CD14-positive monocyte (primary cell): ENCODE measurements around the gene BEGAIN. TPM values are rescaled to one million over a fixed set of nuclear protein-coding genes. Genes with fewer than 3 reads are reported as not detected.

Experiments
- DNase-seq, 3 donors: peaks; one replicate each; pipeline ENCODE4 v3.0.0-alpha.2; 2011 to 2022
- H2AFZ ChIP-seq: 2 replicates; pipeline ENCODE4 v1.6.0; 2012; ENCODE audit warnings: mild to moderate bottlenecking, low read depth, low read length, inconsistent platforms; ENCODE audit not compliant: insufficient read depth, poor library complexity, severe bottlenecking
- H3K27ac ChIP-seq, 2 donors: 1 replicate in 1 of 2; 2 replicates in 1 of 2; pipeline ENCODE4 v1.5.1; 2012 to 2013; ENCODE audit warnings: low read length in 2 of 2, control low read depth in 1 of 2, inconsistent platforms in 1 of 2, low read depth in 1 of 2, mild to moderate bottlenecking in 1 of 2
- H3K27me3 ChIP-seq, 2 donors: one replicate each; pipeline versions ENCODE4 v1.6.0 to v1.6.1; 2011 to 2013; ENCODE audit warnings: low read length in 2 of 2; ENCODE audit not compliant: control insufficient read depth in 2 of 2, insufficient read depth in 2 of 2
- H3K36me3 ChIP-seq, 2 donors: replicated peaks in 1 of 2; 1 replicate in 1 of 2; 2 replicates in 1 of 2; pipeline versions ENCODE4 v1.5.1 to v1.6.1; 2012 to 2013; ENCODE audit warnings: low read length in 2 of 2, control low read depth in 1 of 2, inconsistent platforms in 1 of 2, mild to moderate bottlenecking in 1 of 2; ENCODE audit not compliant: insufficient read depth in 2 of 2, control insufficient read depth in 1 of 2
- H3K4me1 ChIP-seq, 2 donors: 1 replicate in 1 of 2; 2 replicates in 1 of 2; pipeline versions ENCODE4 v1.5.1 to v1.6.1; 2012 to 2013; ENCODE audit warnings: low read length in 2 of 2, control low read depth in 1 of 2, inconsistent platforms in 1 of 2, mild to moderate bottlenecking in 1 of 2, moderate library complexity in 1 of 2; ENCODE audit not compliant: insufficient read depth in 2 of 2, control insufficient read depth in 1 of 2
- H3K4me2 ChIP-seq: replicated peaks from 2 replicates; pipeline ENCODE3; 2012; ENCODE audit warnings: low read length, moderate library complexity, mild to moderate bottlenecking; ENCODE audit not compliant: poor library complexity, severe bottlenecking; ENCODE audit errors: extremely low read depth
- H3K4me3 ChIP-seq, 3 experiments: fragments of 200-600 bp in 1 of 3; sonication (generic) in 1 of 3; replicated peaks in 1 of 3; 1 replicate in 2 of 3; 2 replicates in 1 of 3; pipeline ENCODE4 v1.5.1; 2011 to 2013; ENCODE audit warnings: low read length in 3 of 3, mild to moderate bottlenecking in 3 of 3, control low read depth in 2 of 3, low read depth in 2 of 3, inconsistent platforms in 1 of 3, moderate library complexity in 1 of 3
- H3K79me2 ChIP-seq: 2 replicates; pipeline ENCODE4 v1.6.0; 2012; ENCODE audit warnings: mild to moderate bottlenecking, control low read depth, inconsistent platforms, low read length, moderate library complexity; ENCODE audit not compliant: insufficient read depth
- H3K9ac ChIP-seq: 2 replicates; pipeline ENCODE4 v1.6.0; 2017; ENCODE audit warnings: low read length, mild to moderate bottlenecking; ENCODE audit not compliant: insufficient read depth, poor library complexity, severe bottlenecking
- H3K9me3 ChIP-seq, 2 donors: replicated peaks in 1 of 2; 1 replicate in 1 of 2; 2 replicates in 1 of 2; pipeline versions ENCODE4 v1.5.1 to v1.6.1; 2012 to 2013; ENCODE audit warnings: low read length in 2 of 2, control low read depth in 1 of 2; ENCODE audit not compliant: control insufficient read depth in 1 of 2, insufficient read depth in 1 of 2
- H4K20me1 ChIP-seq: 2 replicates; pipeline ENCODE4 v1.6.0; 2012; ENCODE audit warnings: mild to moderate bottlenecking, low read length, control low read depth, moderate library complexity; ENCODE audit not compliant: insufficient read depth
- H3K27ac Mint-ChIP-seq, 7 donors: one replicate each; pipeline ENCODE4 v1.8.0; 2020; ENCODE audit warnings: mild to moderate bottlenecking in 7 of 7, mixed read lengths in 7 of 7, moderate library complexity in 6 of 7, inconsistent platforms in 2 of 7
- H3K27me3 Mint-ChIP-seq, 3 donors: one replicate each; pipeline ENCODE4 v1.8.0; 2021 to 2022; ENCODE audit warnings: low read depth in 3 of 3, mild to moderate bottlenecking in 3 of 3, mixed read lengths in 3 of 3, moderate library complexity in 3 of 3, inconsistent platforms in 1 of 3
- H3K36me3 Mint-ChIP-seq, 2 donors: one replicate each; pipeline ENCODE4 v1.8.0; 2020; ENCODE audit warnings: mixed read lengths in 2 of 2, inconsistent platforms in 1 of 2, mild to moderate bottlenecking in 1 of 2
- H3K4me1 Mint-ChIP-seq: one replicate; pipeline ENCODE4 v1.8.0; 2020; ENCODE audit warnings: mild to moderate bottlenecking, mixed read lengths
- H3K4me3 Mint-ChIP-seq, 2 donors: one replicate each; pipeline ENCODE4 v1.8.0; 2020; ENCODE audit warnings: mild to moderate bottlenecking in 2 of 2, mixed read lengths in 2 of 2, moderate library complexity in 1 of 2
- H3K9me3 Mint-ChIP-seq, 7 donors: one replicate each; pipeline ENCODE4 v1.8.0; 2020 to 2022; ENCODE audit warnings: mixed read lengths in 7 of 7, mild to moderate bottlenecking in 6 of 7, moderate library complexity in 6 of 7, inconsistent platforms in 2 of 7
- WGBS: methylation state at CpG from one replicate; pipeline ENCODE4 v1.1.5; 2013; ENCODE audit warnings: missing lambda C conversion rate; ENCODE audit not compliant: insufficient coverage; 5-methylcytosine and 5-hydroxymethylcytosine counted together
- intact Hi-C, 2 donors: fragments of 100-400 bp; cut with micrococcal nuclease; formaldehyde crosslinking; loops; one replicate each; pipeline versions ENCODE4 v1.15.0 to v1.15.1; 2023
- polyA plus RNA-seq, 3 donors: library from polyadenylated mRNA; depleted of rRNA in 1 of 3; unstranded in 2 of 3; stranded (reverse) in 1 of 3; fragments of 300-500 nt in 2 of 3; fragments of >200 nt in 1 of 3; fragmentation: Illumina TruSeq in 2 of 3; gene quantifications; 1 replicate in 2 of 3; 2 replicates in 1 of 3; pipeline ENCODE4 v1.2.3, GENCODE V29; 2012 to 2021
- TF ChIP-seq, protein P1 (sequence below): fragments of 200-600 bp; IDR thresholded peaks from one replicate; pipeline ENCODE4 v1.8.0; 2022; ENCODE audit warnings: antibody characterized with exemption, mild to moderate bottlenecking

BEGAIN gene
- polyA plus RNA-seq, 3 donors: 0.25 to 0.45 TPM; not detected in 1

GRCh38 chr14:100603341-100604120 lies 16.3 kb upstream of the BEGAIN start:
- no peaks in the 10 kb centered on the region for H4K20me1 ChIP-seq
- H3K9ac ChIP-seq: no peak overlapping the region
- H3K36me3 ChIP-seq: no peaks in the 10 kb centered on the region
- H3K4me2 ChIP-seq: peak overlapping the region; percentile 34
- DNase-seq: no peak
- no peak overlapping the region for H3K27ac ChIP-seq
- no peak overlapping the region for H2AFZ ChIP-seq
- 90% methylated on average over 11 of the region's 18 CpGs for WGBS
- Mint-ChIP-seq H3K9me3 (peaks cover 1 to 11% (median 9%) of the 10 kb centered on the region in 7 donors), H3K36me3 (peaks cover 0 to 3% of the 10 kb centered on the region in 2 donors), H3K4me1 (peaks cover 26% of the 10 kb centered on the region), H3K4me3 (peak overlapping the region in 1 of 2 donors; percentile 57), H3K27me3 (peaks cover 7 to 15% (median 12%) of the 10 kb centered on the region in 3 donors), H3K27ac (peak overlapping the region in 3 of 7 donors; percentile 5 to 69 (median 64))
- peaks cover 13 to 40% of the 10 kb centered on the region in 2 donors for H3K4me1 ChIP-seq
- TF ChIP-seq, protein P1, sequence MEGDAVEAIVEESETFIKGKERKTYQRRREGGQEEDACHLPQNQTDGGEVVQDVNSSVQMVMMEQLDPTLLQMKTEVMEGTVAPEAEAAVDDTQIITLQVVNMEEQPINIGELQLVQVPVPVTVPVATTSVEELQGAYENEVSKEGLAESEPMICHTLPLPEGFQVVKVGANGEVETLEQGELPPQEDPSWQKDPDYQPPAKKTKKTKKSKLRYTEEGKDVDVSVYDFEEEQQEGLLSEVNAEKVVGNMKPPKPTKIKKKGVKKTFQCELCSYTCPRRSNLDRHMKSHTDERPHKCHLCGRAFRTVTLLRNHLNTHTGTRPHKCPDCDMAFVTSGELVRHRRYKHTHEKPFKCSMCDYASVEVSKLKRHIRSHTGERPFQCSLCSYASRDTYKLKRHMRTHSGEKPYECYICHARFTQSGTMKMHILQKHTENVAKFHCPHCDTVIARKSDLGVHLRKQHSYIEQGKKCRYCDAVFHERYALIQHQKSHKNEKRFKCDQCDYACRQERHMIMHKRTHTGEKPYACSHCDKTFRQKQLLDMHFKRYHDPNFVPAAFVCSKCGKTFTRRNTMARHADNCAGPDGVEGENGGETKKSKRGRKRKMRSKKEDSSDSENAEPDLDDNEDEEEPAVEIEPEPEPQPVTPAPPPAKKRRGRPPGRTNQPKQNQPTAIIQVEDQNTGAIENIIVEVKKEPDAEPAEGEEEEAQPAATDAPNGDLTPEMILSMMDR: no peak
- intact Hi-C loops: no loop called here
- H3K4me3 ChIP-seq: no peak overlapping the region
- no peaks in the 10 kb centered on the region for H3K79me2 ChIP-seq
- H3K9me3 ChIP-seq: peaks cover 0 to 5% of the 10 kb centered on the region in 2 donors
- no peaks in the 10 kb centered on the region for H3K27me3 ChIP-seq

GRCh38 chr14:100602621-100603230 lies 15.5 kb upstream of the BEGAIN start:
- TF ChIP-seq, protein P1: no peak
- no peak for DNase-seq
- Histone ChIP-seq H4K20me1 (no peaks in the 10 kb centered on the region), H3K27ac (no peak overlapping the region), H3K27me3 (no peaks in the 10 kb centered on the region), H3K4me2 (no peak overlapping the region), H3K4me1 (peaks cover 13 to 40% of the 10 kb centered on the region in 2 donors), H3K79me2 (no peaks in the 10 kb centered on the region), H3K36me3 (no peaks in the 10 kb centered on the region), H3K9me3 (peaks cover 0 to 5% of the 10 kb centered on the region in 2 donors), H2AFZ (no peak overlapping the region), H3K9ac (no peak overlapping the region), H3K4me3 (no peak overlapping the region)
- 71% methylated on average over 4 of the region's 7 CpGs for WGBS
- H3K9me3 Mint-ChIP-seq: peaks cover 1 to 11% (median 9%) of the 10 kb centered on the region in 7 donors
- H3K4me1 Mint-ChIP-seq: peaks cover 26% of the 10 kb centered on the region
- intact Hi-C loops: no loop called here
- peak overlapping the region in 2 of 7 donors; percentile 57 to 69 for H3K27ac Mint-ChIP-seq
- H3K36me3 Mint-ChIP-seq: peaks cover 0 to 3% of the 10 kb centered on the region in 2 donors
- H3K4me3 Mint-ChIP-seq: no peak overlapping the region
- peaks cover 10 to 16% (median 14%) of the 10 kb centered on the region in 3 donors for H3K27me3 Mint-ChIP-seq
